GM12878 (cell line): ENCODE data around the gene HDAC9. TPM values are rescaled to one million over a fixed set of nuclear protein-coding genes. Genes with fewer than 3 reads are reported as not detected.

Source experiments
- ATAC-seq: fragments of 200-7000 bp; cut with Tn5 transposase; 3 replicates; pipeline ENCODE4 v1.9.1; 2020; ENCODE audit warnings: mild to moderate bottlenecking, moderate library complexity
- BruUV-seq: library from RNA; stranded (reverse); fragments of 400-500 nt; replicated peaks from 2 replicates; lab custom pipeline; 2021; lab: Mats Ljungman, UMichigan
- CTCF ChIA-PET: fragments of 300-600 bp; sonication (Branson Sonifier 250); formaldehyde crosslinking; extraction: SDS; loops from one replicate; lab custom pipeline; 2021; ENCODE audit warnings: inconsistent platforms; lab: Yijun Ruan, JAX
- POLR2A ChIA-PET: fragments of 350-600 bp; formaldehyde crosslinking; extraction: SDS; loops from one replicate; lab custom pipeline; 2021; ENCODE audit warnings: inconsistent platforms; lab: Charles Lee
- RAD21 ChIA-PET: fragments of 300-600 bp; sonication (Branson Sonifier 250); formaldehyde crosslinking; loops from one replicate; lab custom pipeline; 2023; ENCODE audit warnings: antibody characterized with exemption; ENCODE audit not compliant: unreplicated experiment; lab: Charles Lee
- SMC1A ChIA-PET: fragments of 300-600 bp; sonication (Branson Sonifier 250); formaldehyde crosslinking; loops from one replicate; lab custom pipeline; 2023; ENCODE audit not compliant: unreplicated experiment, uncharacterized antibody; lab: Charles Lee
- DNase-seq: peaks from one replicate; pipeline ENCODE4 v3.0.0-alpha.2; 2011; ENCODE audit warnings: low read depth, low spot score
- FAIRE-seq: peaks from 3 replicates; lab custom pipeline; 2011; peaks lifted over from hg19 to GRCh38; lab: Jason Lieb, UNC
- H2AFZ ChIP-seq: 2 replicates; pipeline ENCODE4 v1.6.0; 2011; ENCODE audit warnings: low read depth, low read length, control low read depth; ENCODE audit not compliant: control insufficient read depth
- H3K27ac ChIP-seq: 2 replicates; pipeline ENCODE4 v1.5.1; 2011; ENCODE audit warnings: control low read depth; ENCODE audit not compliant: control insufficient read depth, insufficient read depth
- H3K27me3 ChIP-seq, 2 experiments: replicated peaks in 1 of 2; 2 replicates each; pipeline versions ENCODE4 v1.6.0 to v1.6.1; 2011; ENCODE audit warnings: low read length in 1 of 2; ENCODE audit not compliant: control insufficient read depth in 2 of 2, insufficient read depth in 2 of 2
- H3K36me3 ChIP-seq, 2 experiments: 2 replicates each; pipeline ENCODE4 v1.5.1; 2011; ENCODE audit warnings: low read length in 1 of 2; ENCODE audit not compliant: control insufficient read depth in 2 of 2, insufficient read depth in 2 of 2
- H3K4me1 ChIP-seq: 2 replicates; pipeline ENCODE4 v1.6.1; 2011; ENCODE audit warnings: mild to moderate bottlenecking, low read length, moderate library complexity, mixed read lengths; ENCODE audit not compliant: control insufficient read depth, insufficient read depth
- H3K4me2 ChIP-seq: 2 replicates; pipeline ENCODE4 v1.6.0; 2011; ENCODE audit warnings: control low read depth; ENCODE audit not compliant: control insufficient read depth, insufficient read depth
- H3K4me3 ChIP-seq: fragments of 200-600 bp; sonication (generic); 2 replicates; pipeline ENCODE4 v1.5.1; 2016
- H3K79me2 ChIP-seq: 2 replicates; pipeline ENCODE4 v1.6.0; 2011; ENCODE audit warnings: low read length; ENCODE audit not compliant: control insufficient read depth, insufficient read depth
- H3K9ac ChIP-seq: 2 replicates; pipeline ENCODE4 v1.8.0; 2011; ENCODE audit warnings: low read length, control low read depth, mixed read lengths; ENCODE audit not compliant: control insufficient read depth, insufficient read depth
- H3K9me3 ChIP-seq: replicated peaks from 3 replicates; pipeline ENCODE4 v1.5.1; 2011; ENCODE audit warnings: mild to moderate bottlenecking, low read length; ENCODE audit not compliant: control insufficient read depth, insufficient read depth
- H4K20me1 ChIP-seq: 2 replicates; pipeline ENCODE4 v1.6.0; 2011; ENCODE audit not compliant: control insufficient read depth, insufficient read depth
- BCL11A ChIP-seq: IDR thresholded peaks from 2 replicates; pipeline ENCODE4 v1.6.1; 2011; ENCODE audit warnings: low read depth, low read length
- GABPA ChIP-seq: IDR thresholded peaks from 2 replicates; pipeline ENCODE4 v1.6.1; 2014; ENCODE audit warnings: antibody characterized with exemption, low read depth, mild to moderate bottlenecking, inconsistent platforms
- JUNB ChIP-seq: IDR thresholded peaks from 2 replicates; pipeline ENCODE4 v1.6.1; 2016; ENCODE audit warnings: antibody characterized with exemption, mild to moderate bottlenecking
- NR2C1 ChIP-seq: fragments of 450-650 bp; IDR thresholded peaks from 2 replicates; pipeline ENCODE4 v1.6.1; 2017; ENCODE audit warnings: antibody characterized with exemption, mild to moderate bottlenecking, moderate library complexity
- PAX8 ChIP-seq: fragments of 450-650 bp; IDR thresholded peaks from 2 replicates; pipeline ENCODE4 v1.6.1; 2017; ENCODE audit warnings: mild to moderate bottlenecking, moderate library complexity
- PBX3 ChIP-seq: IDR thresholded peaks from 2 replicates; pipeline ENCODE4 v1.6.1; 2011; ENCODE audit warnings: mild to moderate bottlenecking, low read depth, low read length, moderate library complexity; ENCODE audit not compliant: insufficient replicate concordance
- POU2F2 ChIP-seq: IDR thresholded peaks from 3 replicates; pipeline ENCODE4 v1.6.1; 2011; ENCODE audit warnings: low read depth, mild to moderate bottlenecking, low read length, borderline replicate concordance
- RAD21 ChIP-seq: IDR thresholded peaks from 2 replicates; pipeline ENCODE4 v1.6.1; 2011; ENCODE audit warnings: mild to moderate bottlenecking, low read depth, low read length, moderate library complexity; ENCODE audit not compliant: insufficient read depth
- RELB ChIP-seq: fragments of 450-650 bp; IDR thresholded peaks from 2 replicates; pipeline ENCODE4 v1.6.1; 2017; ENCODE audit warnings: low read depth, mild to moderate bottlenecking, moderate library complexity
- TARDBP ChIP-seq: IDR thresholded peaks from 2 replicates; pipeline ENCODE4 v1.6.1; 2016; ENCODE audit warnings: borderline replicate concordance
- YY1 ChIP-seq: IDR thresholded peaks from 2 replicates; pipeline ENCODE4 v1.6.1; 2011; ENCODE audit warnings: low read depth, mild to moderate bottlenecking, low read length
- ZBTB4 ChIP-seq: fragments of 450-650 bp; formaldehyde crosslinking; IDR thresholded peaks from 2 replicates; pipeline ENCODE4 v1.4.0; 2022; ENCODE audit warnings: mild to moderate bottlenecking, moderate library complexity
- WGBS: methylation state at CpG from one replicate; pipeline ENCODE4 v1.1.6; 2016; ENCODE audit warnings: low lambda C conversion rate; ENCODE audit not compliant: insufficient replicate concordance, insufficient coverage; ENCODE audit errors: missing lambda C conversion rate; 5-methylcytosine and 5-hydroxymethylcytosine counted together
- in situ Hi-C: fragments of 300-500 bp; cut with MboI; formaldehyde crosslinking; loops from 9 replicates; pipeline ENCODE4 v1.14.3; 2018; ENCODE audit warnings: mixed read lengths
- intact Hi-C: fragments of 100-400 bp; cut with micrococcal nuclease; formaldehyde crosslinking; loops from one replicate; pipeline ENCODE4 v1.14.2; 2022; ENCODE audit not compliant: unreplicated experiment
- polyA plus RNA-seq, 11 experiments: library from polyadenylated mRNA; depleted of rRNA in 4 of 11; unstranded in 6 of 11; stranded (reverse) in 5 of 11; fragments of >200 nt; fragmentation: Nextera tagmentation in 4 of 11; fragmentation: Illumina TruSeq in 1 of 11; extraction: Ambion mirVana in 4 of 11; extraction: Trizol in 1 of 11; gene quantifications; 1 replicate in 1 of 11; 2 replicates in 10 of 11; pipeline versions ENCODE4 v1.2.1 to v1.2.3, GENCODE V29; 2011 to 2016; ENCODE audit warnings: inconsistent platforms in 2 of 11, missing spikeins in 2 of 11, low read depth in 1 of 11
- total RNA-seq, 4 experiments: library from RNA; depleted of rRNA in 3 of 4; stranded (reverse); fragments of >200 nt in 3 of 4; fragmentation: Illumina TruSeq in 1 of 4; extraction: Trizol in 1 of 4; gene quantifications; 2 replicates each; pipeline versions ENCODE4 v1.2.1 to v1.2.3, GENCODE V29; 2013 to 2021

The HDAC9 gene
- total and polyA plus RNA-seq, 10 of the 15 experiments (the other 5 are each of a cell fraction or from before 2014, with no cell fraction given) = 0.73 to 12.8 (median 0.92) TPM

GRCh38 chr7:18815261-18815960 lies 319.9 kb downstream of the HDAC9 start:
- no peak overlapping the region for H3K27ac ChIP-seq
- H3K9me3 ChIP-seq = no peaks in the 10 kb centered on the region
- no peak overlapping the region for H3K9ac ChIP-seq
- TF ChIP-seq BCL11A = no peak
- TF ChIP-seq TARDBP = no peak
- TF ChIP-seq JUNB = no peak
- TF ChIP-seq ZBTB4 (CRISPR knock-in tag) = no peak
- TF ChIP-seq POU2F2 = no peak
- no peak for TF ChIP-seq GABPA
- no peak for TF ChIP-seq PAX8
- TF ChIP-seq PBX3 = no peak
- TF ChIP-seq YY1 = no peak
- no peak for TF ChIP-seq NR2C1
- no peak for TF ChIP-seq RAD21
- no peak for TF ChIP-seq RELB
- 20% methylated on average over 3 of the region's 3 CpGs for WGBS
- no peak for FAIRE-seq
- ChIA-PET RAD21 (no interaction called here), POLR2A (no interaction called here), SMC1A (interaction anchor here (1.1 to 1.2 kb wide), 2 partner anchors 16 to 20 kb away, joined by 3 to 5 read pairs; no protein-coding TSS in a partner anchor), CTCF (interaction anchor here (0.8 kb wide), 1 partner anchor 31 kb away, joined by 3 read pairs; no protein-coding TSS in a partner anchor)
- BruUV-seq = no TSS peak
- no peak for ATAC-seq
- intact Hi-C loops = no loop called here
- DNase-seq = no peak
- no peaks in the 10 kb centered on the region for H3K36me3 ChIP-seq
- no peaks in the 10 kb centered on the region for H3K27me3 ChIP-seq
- H3K4me2 ChIP-seq = no peak overlapping the region
- no peaks in the 10 kb centered on the region for H3K4me1 ChIP-seq
- in situ Hi-C loops = no loop called here
- no peak overlapping the region for H2AFZ ChIP-seq
- no peaks in the 10 kb centered on the region for H4K20me1 ChIP-seq
- H3K4me3 ChIP-seq = no peak overlapping the region
- no peaks in the 10 kb centered on the region for H3K79me2 ChIP-seq
